Gastrocnemius medialis (tissue), 4 donors: ENCODE measurements around the gene ZNF770.

Experiments
- POLR2A ChIP-seq, 2 donors: fragments of 450-650 bp; IDR thresholded peaks; one replicate each; pipeline ENCODE4 v1.6.1; 2017; ENCODE audit warnings: antibody characterized with exemption in 2 of 2, mild to moderate bottlenecking in 2 of 2, moderate library complexity in 2 of 2
- TF ChIP-seq, protein P1 (sequence below), 5 experiments: fragments of 450-650 bp in 3 of 5; fragments of 200-600 bp in 2 of 5; sonication (generic) in 2 of 5; IDR thresholded peaks in 4 of 5; conservative IDR thresholded peaks in 1 of 5; 1 replicate in 4 of 5; 2 replicates in 1 of 5; pipeline ENCODE4 v1.5.1; 2016 to 2019; ENCODE audit warnings: antibody characterized with exemption in 5 of 5, mild to moderate bottlenecking in 3 of 5, moderate library complexity in 3 of 5

DNA sequence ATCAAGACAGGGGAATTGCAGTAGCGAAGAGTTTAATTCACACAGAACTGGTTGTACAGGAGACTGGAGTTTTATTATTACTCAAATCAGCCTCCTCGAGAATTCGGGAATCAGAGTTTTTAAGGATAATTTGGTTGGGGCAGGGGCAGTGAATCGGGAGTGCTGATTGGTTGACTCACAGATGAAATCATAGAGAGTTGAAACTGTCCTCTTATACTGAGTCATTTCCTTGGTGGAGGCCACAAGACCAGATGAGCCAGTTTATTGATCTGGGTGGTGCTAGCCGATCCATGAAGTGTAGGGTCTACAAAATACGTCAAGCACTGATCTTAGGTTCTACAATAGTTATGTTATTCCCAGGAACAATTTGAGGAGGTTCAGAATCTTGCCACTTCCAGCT is 5.3 kb upstream of the ZNF770 start:
- TF ChIP-seq, protein P1, sequence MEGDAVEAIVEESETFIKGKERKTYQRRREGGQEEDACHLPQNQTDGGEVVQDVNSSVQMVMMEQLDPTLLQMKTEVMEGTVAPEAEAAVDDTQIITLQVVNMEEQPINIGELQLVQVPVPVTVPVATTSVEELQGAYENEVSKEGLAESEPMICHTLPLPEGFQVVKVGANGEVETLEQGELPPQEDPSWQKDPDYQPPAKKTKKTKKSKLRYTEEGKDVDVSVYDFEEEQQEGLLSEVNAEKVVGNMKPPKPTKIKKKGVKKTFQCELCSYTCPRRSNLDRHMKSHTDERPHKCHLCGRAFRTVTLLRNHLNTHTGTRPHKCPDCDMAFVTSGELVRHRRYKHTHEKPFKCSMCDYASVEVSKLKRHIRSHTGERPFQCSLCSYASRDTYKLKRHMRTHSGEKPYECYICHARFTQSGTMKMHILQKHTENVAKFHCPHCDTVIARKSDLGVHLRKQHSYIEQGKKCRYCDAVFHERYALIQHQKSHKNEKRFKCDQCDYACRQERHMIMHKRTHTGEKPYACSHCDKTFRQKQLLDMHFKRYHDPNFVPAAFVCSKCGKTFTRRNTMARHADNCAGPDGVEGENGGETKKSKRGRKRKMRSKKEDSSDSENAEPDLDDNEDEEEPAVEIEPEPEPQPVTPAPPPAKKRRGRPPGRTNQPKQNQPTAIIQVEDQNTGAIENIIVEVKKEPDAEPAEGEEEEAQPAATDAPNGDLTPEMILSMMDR (IDR thresholded peaks at IDR 0.05 in 4 of 5, conservative IDR thresholded peaks at IDR 0.05 in 1 of 5) = no peak
- TF ChIP-seq POLR2A (IDR thresholded peaks at IDR 0.05) = no peak
